WTC11 (cell line): ENCODE results near the gene CAP1. TPM values are rescaled to one million over a fixed set of nuclear protein-coding genes. Genes with fewer than 3 reads are reported as not detected.
A peak's percentile ranks its signal among the peaks of the same experiment; 100 is the strongest.
"Not testable (repeated sequence)": the region's sequence is repeated elsewhere in the genome, so short reads cannot be mapped to it uniquely, and the experiment has no call there.

Source experiments
- ATAC-seq: fragments of 200-7000 bp; cut with Tn5 transposase; 2 replicates; pipeline ENCODE4 v1.10.0; 2021; ENCODE audit warnings: mild to moderate bottlenecking, moderate library complexity
- CTCF ChIA-PET: fragments of 300-600 bp; sonication (Branson Sonifier 250); formaldehyde crosslinking; loops from one replicate; lab custom pipeline; 2021; ENCODE audit warnings: antibody characterized with exemption; lab: Charles Lee
- POLR2A ChIA-PET: fragments of 350-600 bp; sonication (Branson Sonifier 250); formaldehyde crosslinking; loops from one replicate; lab custom pipeline; 2021; ENCODE audit warnings: antibody characterized with exemption; lab: Charles Lee
- DNase-seq: peaks from one replicate; pipeline ENCODE4 v3.0.0; 2021; ENCODE audit warnings: low spot score
- H3K27ac Mint-ChIP-seq: 2 replicates; pipeline ENCODE4 v1.8.0; 2021; ENCODE audit warnings: mixed read lengths
- H3K27me3 Mint-ChIP-seq: 2 replicates; pipeline ENCODE4 v1.8.0; 2021; ENCODE audit warnings: low read depth, mild to moderate bottlenecking, moderate library complexity, mixed read lengths
- H3K36me3 Mint-ChIP-seq: 2 replicates; pipeline ENCODE4 v1.8.0; 2021; ENCODE audit warnings: mixed read lengths
- H3K4me1 Mint-ChIP-seq: 2 replicates; pipeline ENCODE4 v1.8.0; 2022; ENCODE audit warnings: mixed read lengths
- H3K4me3 Mint-ChIP-seq: 2 replicates; pipeline ENCODE4 v1.8.0; 2021; ENCODE audit warnings: mild to moderate bottlenecking, moderate library complexity, mixed read lengths
- H3K9me3 Mint-ChIP-seq: 2 replicates; pipeline ENCODE4 v1.8.0; 2021; ENCODE audit warnings: mixed read lengths
- ATF2 ChIP-seq: sonication (generic); formaldehyde crosslinking; IDR thresholded peaks from 2 replicates; pipeline ENCODE4 v1.8.1; 2022; ENCODE audit warnings: low read depth, missing genetic modification reagents, borderline replicate concordance
- ATF6 ChIP-seq: sonication (generic); formaldehyde crosslinking; IDR thresholded peaks from 2 replicates; pipeline ENCODE4 v1.8.1; 2023; ENCODE audit warnings: mild to moderate bottlenecking, missing genetic modification reagents
- E2F4 ChIP-seq: sonication (generic); formaldehyde crosslinking; IDR thresholded peaks from 2 replicates; pipeline ENCODE4 v1.8.1; 2022; ENCODE audit warnings: low read depth, mild to moderate bottlenecking, moderate library complexity, missing genetic modification reagents, borderline replicate concordance
- GTF2I ChIP-seq: fragments of 250-450 bp; sonication (Bioruptor Pico); conservative IDR thresholded peaks from 2 replicates; pipeline ENCODE4 v1.4.0; 2021; ENCODE audit warnings: mild to moderate bottlenecking
- KAT7 ChIP-seq: sonication (generic); formaldehyde crosslinking; IDR thresholded peaks from 2 replicates; pipeline ENCODE4 v1.8.1; 2023; ENCODE audit warnings: missing genetic modification reagents, mild to moderate bottlenecking, borderline replicate concordance
- MAX ChIP-seq: sonication (generic); formaldehyde crosslinking; IDR thresholded peaks from 2 replicates; pipeline ENCODE4 v1.8.0; 2022; ENCODE audit warnings: mild to moderate bottlenecking, missing genetic modification reagents
- NR1H2 ChIP-seq: sonication (generic); formaldehyde crosslinking; IDR thresholded peaks from 2 replicates; pipeline ENCODE4 v1.9.0; 2021; ENCODE audit warnings: mild to moderate bottlenecking, moderate library complexity, missing genetic modification reagents
- NR3C1 ChIP-seq: sonication (generic); formaldehyde crosslinking; conservative IDR thresholded peaks from 2 replicates; pipeline ENCODE4 v1.8.1; 2023; ENCODE audit warnings: low read depth, mild to moderate bottlenecking, missing genetic modification reagents
- PREB ChIP-seq: sonication (generic); formaldehyde crosslinking; IDR thresholded peaks from 2 replicates; pipeline ENCODE4 v1.8.1; 2022; ENCODE audit warnings: mild to moderate bottlenecking, missing genetic modification reagents, moderate library complexity, borderline replicate concordance
- RELA ChIP-seq: sonication (generic); formaldehyde crosslinking; IDR thresholded peaks from 2 replicates; pipeline ENCODE4 v1.8.1; 2022; ENCODE audit warnings: missing genetic modification reagents, mild to moderate bottlenecking, borderline replicate concordance
- SP1 ChIP-seq: sonication (generic); formaldehyde crosslinking; conservative IDR thresholded peaks from 2 replicates; pipeline ENCODE4 v1.8.1; 2022; ENCODE audit warnings: missing genetic modification reagents
- USF1 ChIP-seq: sonication (generic); formaldehyde crosslinking; IDR thresholded peaks from 2 replicates; pipeline ENCODE4 v1.8.0; 2022; ENCODE audit warnings: mild to moderate bottlenecking, missing genetic modification reagents
- USF2 ChIP-seq: sonication (generic); formaldehyde crosslinking; IDR thresholded peaks from 2 replicates; pipeline ENCODE4 v1.8.1; 2023; ENCODE audit warnings: mild to moderate bottlenecking, missing genetic modification reagents, moderate library complexity
- ZNF121 ChIP-seq: sonication (generic); formaldehyde crosslinking; IDR thresholded peaks from 2 replicates; pipeline ENCODE4 v1.8.0; 2023; ENCODE audit warnings: missing genetic modification reagents
- ZSCAN18 ChIP-seq: fragments of 250-450 bp; sonication (Bioruptor Pico); IDR thresholded peaks from 2 replicates; pipeline ENCODE4 v2.1.2; 2022; ENCODE audit warnings: mild to moderate bottlenecking, moderate library complexity
- total RNA-seq: library from RNA; stranded (reverse); gene quantifications from 3 replicates; pipeline ENCODE4 v1.2.3, GENCODE V29; 2021

The CAP1 gene
- total RNA-seq, 1 experiment from 2014 or later = 304 TPM

- TF ChIP-seq RELA (CRISPR knock-in tag) (no peak), ATF2 (CRISPR knock-in tag) (no peak)
Observed at GRCh38 chr1:40004857-40005256, 35.7 kb upstream of the CAP1 start (continued).

- CTCF ChIA-PET, POLR2A ChIA-PET, H3K27me3 Mint-ChIP-seq, ATAC-seq, H3K27ac Mint-ChIP-seq, H3K4me3 Mint-ChIP-seq, H3K36me3 Mint-ChIP-seq, DNase-seq: not testable (repeated sequence)
- H3K4me1 Mint-ChIP-seq = peaks cover 15% of the 10 kb centered on the region
- H3K9me3 Mint-ChIP-seq = peaks cover 11% of the 10 kb centered on the region
- TF ChIP-seq ZNF121 (CRISPR knock-in tag) = peak; percentile 17; the same call in 1 of the 2 replicates
- peak; percentile 66; the same call in 1 of the 2 replicates for TF ChIP-seq GTF2I (CRISPR knock-in tag)
Observed at GRCh38 chr1:40007481-40008034, 33.0 kb upstream of the CAP1 start.

GRCh38 chr1:40011198-40011597 is 29.3 kb upstream of the CAP1 start:
- CTCF ChIA-PET = no interaction called here
- ATAC-seq (no peak), DNase-seq (no peak)
- H3K4me1 Mint-ChIP-seq = no peaks in the 10 kb centered on the region
- peaks cover 11% of the 10 kb centered on the region for H3K9me3 Mint-ChIP-seq
- H3K4me3 Mint-ChIP-seq = no peak overlapping the region
- H3K27me3 Mint-ChIP-seq = no peaks in the 10 kb centered on the region
- POLR2A ChIA-PET = no interaction called here
- TF ChIP-seq SP1 (CRISPR knock-in tag) (no peak), NR1H2 (CRISPR knock-in tag) (no peak), ZSCAN18 (no peak), E2F4 (CRISPR knock-in tag) (no peak)
- H3K36me3 Mint-ChIP-seq = no peaks in the 10 kb centered on the region
- no peak overlapping the region for H3K27ac Mint-ChIP-seq

- H3K27me3 Mint-ChIP-seq = no peaks in the 10 kb centered on the region
- no peak for DNase-seq
- TF ChIP-seq PREB (CRISPR knock-in tag) (no peak), MAX (CRISPR knock-in tag) (no peak), NR3C1 (no peak), ATF6 (no peak), USF1 (CRISPR knock-in tag) (no peak), KAT7 (CRISPR knock-in tag) (no peak), USF2 (no peak)
- TF ChIP-seq, all 79 proteins: peak for 0
- CTCF ChIA-PET = interaction anchor here (0.7 to 1.9 kb wide), 7 partner anchors 15 to 217 kb away, joined by 3 to 8 read pairs (median 3); no protein-coding TSS in a partner anchor
- no peak for ATAC-seq
- POLR2A ChIA-PET = interaction anchor here (0.6 kb wide), 2 partner anchors 243 to 759 kb away, joined by 3 read pairs; no protein-coding TSS in a partner anchor
- no peak overlapping the region for H3K4me3 Mint-ChIP-seq
- no peaks in the 10 kb centered on the region for H3K36me3 Mint-ChIP-seq
- H3K27ac Mint-ChIP-seq = no peak overlapping the region
- no peaks in the 10 kb centered on the region for H3K4me1 Mint-ChIP-seq
- H3K9me3 Mint-ChIP-seq = peaks cover 20% of the 10 kb centered on the region
Observed at GRCh38 chr1:40014253-40014706, 26.2 kb upstream of the CAP1 start.
